IMR-90 (cell line): ENCODE measurements around the gene PRRT2.

Experiments used
- BHLHE40 ChIP-seq: fragments of 150-350 bp; IDR thresholded peaks from 2 replicates; pipeline ENCODE4 v1.6.1; 2016; ENCODE audit warnings: mild to moderate bottlenecking, low read depth, low read length
- CTCF ChIP-seq: conservative IDR thresholded peaks from 2 replicates; pipeline ENCODE4 v1.5.1; 2012; ENCODE audit warnings: mild to moderate bottlenecking, low read depth, low read length, improper control_type of control experiment
- ELK1 ChIP-seq: fragments of 150-350 bp; IDR thresholded peaks from 2 replicates; pipeline ENCODE4 v1.6.1; 2016; ENCODE audit warnings: low read depth, mild to moderate bottlenecking, low read length, moderate library complexity, borderline replicate concordance
- MAFK ChIP-seq: IDR thresholded peaks from 2 replicates; pipeline ENCODE4 v1.6.1; 2012; ENCODE audit warnings: low read depth, low read length, improper control_type of control experiment
- MXI1 ChIP-seq: IDR thresholded peaks from 2 replicates; pipeline ENCODE4 v1.6.1; 2012; ENCODE audit warnings: low read depth, mild to moderate bottlenecking, low read length, moderate library complexity, borderline replicate concordance
- POLR2A ChIP-seq: IDR thresholded peaks from 2 replicates; pipeline ENCODE4 v1.6.1; 2012; ENCODE audit warnings: mild to moderate bottlenecking, low read depth, low read length
- RFX5 ChIP-seq: IDR thresholded peaks from 2 replicates; pipeline ENCODE4 v1.8.0; 2012; ENCODE audit warnings: low read depth, mild to moderate bottlenecking, low read length, moderate library complexity
- SMC3 ChIP-seq: fragments of 150-350 bp; IDR thresholded peaks from 2 replicates; pipeline ENCODE4 v1.6.1; 2016; ENCODE audit warnings: low read depth, mild to moderate bottlenecking, antibody characterized with exemption, low read length, moderate library complexity

GRCh38 chr16:29765167-29766032 lies 46.6 kb upstream of the PRRT2 start:
- TF ChIP-seq CTCF (no peak), ELK1 (no peak), SMC3 (no peak), POLR2A (no peak), BHLHE40 (no peak), RFX5 (no peak), MXI1 (no peak), MAFK (no peak)
